GM12873 (cell line): ENCODE data around the gene LACRT.

Experiments
- TF ChIP-seq, protein P1 (sequence below): IDR thresholded peaks from 2 replicates; pipeline ENCODE4 v1.5.1; 2012; ENCODE audit warnings: low read depth, mild to moderate bottlenecking, moderate library complexity, low read length, control low read depth; ENCODE audit not compliant: insufficient read depth; ENCODE audit errors: missing control alignments

Gene LACRT

DNA sequence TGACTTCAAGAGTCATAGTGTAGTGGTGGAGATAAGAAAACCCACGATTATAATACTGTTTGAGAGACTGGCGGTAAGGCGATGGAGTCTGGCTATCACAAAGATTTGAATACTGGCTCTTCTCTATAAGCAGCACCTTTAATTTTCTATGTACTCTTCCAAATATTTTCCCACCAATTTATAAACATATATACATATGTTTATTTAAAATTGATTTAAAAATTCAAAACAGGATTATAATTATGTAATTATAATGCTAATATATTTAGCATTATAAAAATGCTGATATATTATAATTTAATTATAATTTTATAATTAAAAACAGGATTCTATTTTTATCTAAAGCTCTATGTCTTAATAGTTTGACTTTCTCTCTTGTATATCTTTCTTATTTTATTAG lies 28.9 kb upstream of the LACRT start:
- TF ChIP-seq, protein P1, sequence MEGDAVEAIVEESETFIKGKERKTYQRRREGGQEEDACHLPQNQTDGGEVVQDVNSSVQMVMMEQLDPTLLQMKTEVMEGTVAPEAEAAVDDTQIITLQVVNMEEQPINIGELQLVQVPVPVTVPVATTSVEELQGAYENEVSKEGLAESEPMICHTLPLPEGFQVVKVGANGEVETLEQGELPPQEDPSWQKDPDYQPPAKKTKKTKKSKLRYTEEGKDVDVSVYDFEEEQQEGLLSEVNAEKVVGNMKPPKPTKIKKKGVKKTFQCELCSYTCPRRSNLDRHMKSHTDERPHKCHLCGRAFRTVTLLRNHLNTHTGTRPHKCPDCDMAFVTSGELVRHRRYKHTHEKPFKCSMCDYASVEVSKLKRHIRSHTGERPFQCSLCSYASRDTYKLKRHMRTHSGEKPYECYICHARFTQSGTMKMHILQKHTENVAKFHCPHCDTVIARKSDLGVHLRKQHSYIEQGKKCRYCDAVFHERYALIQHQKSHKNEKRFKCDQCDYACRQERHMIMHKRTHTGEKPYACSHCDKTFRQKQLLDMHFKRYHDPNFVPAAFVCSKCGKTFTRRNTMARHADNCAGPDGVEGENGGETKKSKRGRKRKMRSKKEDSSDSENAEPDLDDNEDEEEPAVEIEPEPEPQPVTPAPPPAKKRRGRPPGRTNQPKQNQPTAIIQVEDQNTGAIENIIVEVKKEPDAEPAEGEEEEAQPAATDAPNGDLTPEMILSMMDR: no peak

DNA sequence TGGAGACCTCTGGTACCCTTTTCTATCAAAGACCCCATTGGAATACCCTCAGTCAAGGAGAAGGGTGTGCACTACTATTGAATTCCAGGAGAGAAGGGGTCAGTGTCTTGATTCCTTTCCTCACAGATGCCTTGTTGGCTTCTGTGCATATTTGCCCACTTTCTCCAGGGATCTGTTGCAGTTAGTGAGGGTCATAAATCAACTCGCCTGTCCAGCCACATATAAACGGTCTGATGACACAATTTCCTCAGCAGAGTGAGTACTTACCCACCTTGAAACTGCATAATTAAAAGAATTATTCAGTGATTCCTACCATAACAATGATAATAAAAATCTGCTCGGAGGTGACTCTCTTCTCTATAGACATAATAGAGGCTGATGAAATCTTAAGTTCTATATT lies 27.3 kb upstream of the LACRT start:
- TF ChIP-seq, protein P1: no peak

DNA sequence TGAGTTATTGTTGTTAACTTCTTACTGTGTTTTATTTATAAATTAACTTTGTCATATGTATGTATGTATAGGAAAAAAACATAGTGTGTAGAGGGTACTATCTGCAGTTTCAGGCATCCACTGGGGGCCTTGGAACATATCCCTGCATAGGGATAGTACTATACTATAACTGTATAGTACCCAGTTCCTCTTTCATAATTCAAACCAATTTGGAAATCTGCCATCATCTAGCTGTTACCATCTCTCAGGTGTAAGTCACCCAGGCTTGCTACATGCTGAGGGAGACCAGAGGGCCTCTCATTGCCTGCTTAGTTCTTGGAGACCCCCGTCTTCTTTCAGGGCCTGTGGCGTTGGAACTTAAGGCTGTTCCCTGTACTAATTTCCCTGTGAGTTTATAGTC lies 26.4 kb upstream of the LACRT start:
- TF ChIP-seq, protein P1: no peak

DNA sequence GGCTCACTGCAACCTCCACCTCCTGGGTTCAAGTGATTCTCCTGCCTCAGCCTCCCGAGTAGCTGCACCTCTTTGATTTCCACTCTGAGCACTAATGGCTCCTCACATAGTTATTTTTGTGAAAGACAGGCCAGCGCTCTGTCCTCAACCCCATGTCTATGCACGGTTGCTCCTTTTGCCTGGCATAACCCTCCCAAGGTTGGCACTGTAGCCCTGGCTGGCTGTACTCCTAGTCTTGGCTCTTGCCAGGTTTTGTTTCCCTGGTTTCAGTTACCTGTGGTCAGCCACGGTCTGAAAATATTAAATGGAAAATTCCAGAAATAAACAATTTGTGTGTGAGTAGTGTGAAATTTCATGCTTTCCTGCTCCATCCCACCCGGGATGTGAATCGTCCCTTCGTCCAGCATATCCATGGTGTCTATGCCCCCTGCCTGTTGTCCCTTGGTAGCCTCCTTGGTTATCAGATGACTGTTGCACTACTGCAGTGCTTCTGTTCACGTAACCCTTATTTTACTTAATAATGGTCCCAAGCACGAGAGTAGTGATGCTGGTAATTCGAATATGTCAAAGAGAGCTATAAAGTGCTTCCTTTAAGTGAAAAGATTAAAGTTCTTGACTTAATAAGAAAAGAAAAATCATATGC lies 25.7 kb upstream of the LACRT start:
- TF ChIP-seq, protein P1: no peak

DNA sequence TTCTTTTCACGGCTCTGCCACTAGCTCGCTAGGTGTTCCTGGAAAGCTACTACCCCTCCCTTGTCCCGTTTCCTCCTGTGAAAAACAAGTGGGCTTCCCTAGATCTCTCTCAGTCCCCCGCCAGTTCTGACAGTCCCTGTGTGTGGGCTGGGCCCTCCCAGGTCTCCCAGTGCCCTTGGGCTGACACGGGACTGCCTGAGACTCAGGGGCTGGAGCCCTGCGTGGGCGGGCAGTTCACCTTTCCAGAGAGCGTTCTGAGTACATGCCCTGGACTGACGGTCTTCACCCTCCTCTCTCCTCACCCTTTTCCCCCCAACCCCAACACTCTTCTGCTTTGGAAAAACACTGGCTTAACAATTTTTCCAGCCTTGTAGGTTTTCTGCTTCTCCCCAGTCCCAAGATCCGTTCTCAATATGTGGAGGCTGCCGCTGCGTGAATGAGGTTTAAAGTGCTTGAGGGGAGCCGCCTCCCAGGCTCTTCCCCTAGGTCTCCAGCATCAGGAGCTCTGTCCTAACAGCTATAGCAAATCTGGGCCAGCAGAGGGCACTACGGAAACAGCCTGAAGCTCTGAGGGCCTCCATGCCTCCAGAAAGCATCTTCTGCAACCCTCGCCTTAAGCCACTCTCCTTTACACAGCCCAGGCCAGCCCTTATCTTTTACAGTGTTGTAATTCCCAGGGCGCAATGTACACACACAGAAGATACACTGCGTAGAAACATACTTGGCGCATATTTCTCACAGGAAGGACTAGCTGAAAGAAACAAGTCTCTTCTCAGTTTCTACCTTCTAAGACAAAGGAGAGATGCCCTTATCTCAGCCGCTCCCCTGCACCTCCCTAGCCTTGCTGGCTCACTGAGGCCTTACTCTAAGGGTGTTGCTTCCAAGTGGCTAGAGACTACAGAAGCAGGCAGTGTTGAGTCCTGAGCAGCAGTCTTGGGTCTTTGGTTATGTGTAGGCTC lies 23.9 kb upstream of the LACRT start:
- TF ChIP-seq, protein P1: peak; percentile 87

DNA sequence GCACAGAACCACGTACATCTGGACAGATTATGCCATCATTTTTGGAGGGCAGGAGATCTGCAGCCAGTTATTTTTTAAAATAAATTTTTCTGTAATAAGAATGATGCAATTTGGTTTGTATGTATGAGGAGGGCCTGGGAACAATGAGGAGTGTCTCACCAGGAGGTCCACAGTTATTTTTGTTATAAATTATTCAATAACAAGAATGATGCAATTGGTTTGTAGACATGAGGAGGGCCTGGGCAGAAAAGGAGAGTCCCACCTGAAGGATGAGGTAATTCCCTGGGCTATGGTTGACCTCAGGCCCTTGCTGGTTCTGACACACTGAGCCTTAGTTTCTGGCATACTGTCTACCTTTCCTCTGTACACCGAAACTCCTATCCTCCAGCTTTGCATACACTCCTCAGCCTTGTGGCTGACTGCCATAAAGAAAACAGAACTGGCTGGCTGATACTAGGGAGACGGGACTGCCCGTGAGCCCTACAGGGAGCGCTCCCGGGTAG lies 22.5 kb upstream of the LACRT start:
- TF ChIP-seq, protein P1: no peak

DNA sequence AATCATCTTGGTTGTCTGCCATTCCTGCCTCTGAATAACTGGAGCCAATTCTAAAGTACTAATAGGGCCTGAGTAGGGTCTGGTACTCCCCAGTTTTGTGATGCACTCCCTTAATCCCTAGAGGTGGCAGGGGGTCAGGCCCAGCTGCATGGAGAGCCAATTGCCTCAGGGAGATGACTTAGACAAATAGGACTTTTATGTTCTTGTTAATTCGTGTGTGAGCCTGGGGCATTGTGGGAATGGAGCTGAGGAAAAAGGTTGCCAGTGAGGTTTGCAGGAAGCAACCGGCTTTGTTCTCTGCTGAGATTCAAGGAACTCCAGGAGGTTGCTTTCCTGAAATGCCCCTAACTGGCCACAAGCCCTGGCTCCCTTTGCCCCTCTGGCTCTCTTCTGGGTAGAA lies 20.2 kb upstream of the LACRT start:
- TF ChIP-seq, protein P1: no peak
